HG03378 (cell line): Measurements from ENCODE around the gene LRP5.

ENCODE experiments used
- ATAC-seq: cut with Tn5 transposase; IDR thresholded peaks from one replicate; pipeline ENCODE4 v1.9.1; 2021; ENCODE audit warnings: mild to moderate bottlenecking, moderate library complexity; ENCODE audit not compliant: unreplicated experiment

The LRP5 gene

DNA sequence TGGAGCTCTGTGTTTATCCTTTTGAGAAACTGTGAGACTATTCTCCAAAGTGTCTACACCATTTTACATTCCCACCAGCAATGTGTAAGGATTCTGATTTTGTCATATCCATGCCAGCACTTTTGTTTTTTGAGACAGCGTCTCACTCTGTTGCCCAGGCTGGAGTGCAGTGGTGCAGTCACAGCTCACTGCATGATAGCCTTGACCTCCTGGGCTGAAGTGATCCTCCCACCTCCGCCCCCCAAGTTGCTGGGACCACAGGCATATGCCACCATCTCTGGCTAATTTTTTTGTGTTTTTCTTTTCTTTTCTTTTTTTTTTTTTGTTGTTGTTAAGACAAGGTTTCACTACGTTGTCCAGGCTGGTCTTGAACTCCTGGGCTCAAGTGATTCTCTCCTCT is 183.5 kb downstream of the LRP5 start:
- ATAC-seq = no peak

DNA sequence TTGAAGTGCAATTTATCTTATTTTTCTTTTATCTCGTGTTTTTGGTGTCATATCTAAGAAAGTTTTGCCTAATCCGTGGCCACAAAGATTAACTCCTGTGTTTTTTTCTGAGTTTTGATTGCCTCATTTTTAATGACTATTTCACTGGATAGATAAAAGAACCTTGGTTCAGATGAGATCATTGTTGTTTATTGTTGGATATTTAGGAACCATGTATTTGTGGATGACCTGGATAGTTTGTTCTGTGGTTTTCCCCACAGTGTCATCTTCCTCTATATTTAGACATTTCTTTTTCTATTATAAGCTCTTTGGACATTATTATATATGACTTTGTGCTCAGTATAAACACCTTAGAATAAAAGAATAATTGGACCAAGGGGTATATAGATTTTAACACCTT is 185.4 kb downstream of the LRP5 start:
- ATAC-seq = no peak

GRCh38 chr11:68498321-68498720 is 185.9 kb downstream of the LRP5 start:
- no peak for ATAC-seq
